ENCODE results near the gene ZNF521.

GRCh38 chr18:25350489-25351251 is 1.3 kb downstream of the ZNF521 start:
- TF ChIP-seq CTCF (IDR thresholded peaks at IDR 0.05; ENCODE audit: insufficient read depth, low read depth, low read length) = no peak
- peak; percentile 15 for TF ChIP-seq EZH2 (IDR thresholded peaks at IDR 0.05; ENCODE audit: insufficient read depth, low read length)
